ENCODE data around the gene FBXO47. TPM values are rescaled to one million over a fixed set of nuclear protein-coding genes. Genes with fewer than 3 reads are reported as not detected.

The FBXO47 gene, protein sequence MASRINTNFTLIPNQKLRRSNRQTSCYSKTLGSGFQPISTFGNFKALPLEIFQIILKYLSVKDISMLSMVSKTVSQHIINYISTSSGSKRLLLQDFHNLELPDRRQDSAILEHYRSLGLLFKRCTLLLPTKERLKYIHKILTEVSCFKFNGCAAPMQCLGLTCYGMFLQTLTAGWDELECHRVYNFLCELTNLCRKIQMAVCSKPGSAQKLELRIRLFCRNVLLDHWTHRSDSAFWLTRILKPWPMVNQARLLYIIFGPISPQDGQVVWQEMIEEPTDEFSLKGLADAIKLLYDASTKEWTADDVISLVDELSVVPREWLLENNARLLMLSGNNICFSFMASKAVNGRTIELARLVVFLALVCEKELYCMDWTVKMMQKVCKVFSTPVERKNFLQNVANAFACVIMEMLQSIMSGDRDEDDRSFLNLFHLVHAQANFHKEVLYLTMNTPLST
- not detected for total RNA-seq

DNA sequence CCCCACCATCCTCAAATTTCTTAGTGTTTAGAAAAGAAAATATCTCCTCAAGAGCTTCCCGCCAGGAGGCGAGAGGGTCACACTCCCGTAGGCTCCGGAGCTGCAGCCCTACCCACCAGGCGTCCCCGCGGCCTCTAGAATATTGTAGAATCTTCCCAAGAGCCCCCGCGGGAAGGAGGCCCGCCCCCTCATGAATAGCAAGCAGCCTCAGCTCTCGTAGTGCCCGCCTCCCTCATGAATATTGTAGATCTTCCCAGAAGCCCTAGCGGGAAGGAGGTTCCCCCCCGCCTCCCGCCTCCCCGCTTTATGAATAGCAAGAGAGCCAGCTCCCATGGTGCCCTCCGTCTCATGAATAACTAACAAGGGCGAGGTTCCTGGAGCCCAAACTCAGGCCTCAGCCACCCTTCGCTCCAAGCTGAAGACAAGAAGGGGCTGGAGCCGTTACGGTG lies at the start of gene FBXO47:
Gene FBXO47 (minus strand): TSS at position 114 of the 449 bp plus-strand sequence. CDS start 4,378 bp downstream, outside the sequence.

DNA sequence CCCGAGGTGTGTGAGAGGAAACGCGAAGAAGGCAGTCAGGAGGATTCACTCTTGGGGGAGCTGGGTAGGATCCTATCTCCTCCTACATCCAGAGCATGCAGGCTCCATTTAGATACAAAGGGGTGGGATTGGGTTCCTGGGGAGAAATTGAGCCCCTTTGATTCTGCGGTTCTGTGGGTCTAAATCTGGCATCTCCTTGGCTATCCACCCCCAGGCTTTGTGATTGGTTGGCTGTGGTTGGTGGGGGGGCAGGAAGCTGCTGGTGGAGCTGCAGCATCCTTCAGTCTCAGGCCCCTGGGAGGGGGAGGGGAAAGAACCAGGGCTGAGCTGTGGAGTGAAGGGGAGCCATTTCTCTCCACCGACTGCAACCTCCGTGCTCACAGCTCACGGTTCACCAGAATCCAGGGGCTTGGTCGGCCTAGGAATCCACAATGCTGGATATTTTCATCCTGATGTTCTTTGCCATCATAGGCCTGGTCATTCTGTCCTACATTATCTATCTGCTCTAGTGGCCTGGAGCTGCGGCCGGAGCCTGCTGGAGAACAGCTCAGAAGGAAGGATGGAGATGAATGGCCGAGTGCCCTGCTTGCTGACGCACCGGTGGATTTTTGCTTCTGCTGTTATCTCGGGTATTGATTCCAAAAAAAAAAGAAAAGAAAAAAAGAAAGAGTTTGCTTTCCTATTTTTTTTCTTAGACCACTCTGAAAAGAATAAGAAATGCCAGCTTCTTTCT lies 41.8 kb downstream of the FBXO47 start, which contains the start of gene LASP1NB:
Gene LASP1NB (plus strand): TSS at position 352 of the 733 bp plus-strand sequence.

Other genes with a start within 250 kb of the FBXO47 start
- gene CISD3, start 237.1 kb downstream of the FBXO47 start, total RNA-seq = 1.9 TPM
- 13.9 TPM for gene PCGF2, start 219.1 kb downstream of the FBXO47 start, total RNA-seq
- gene PSMB3, start 214.7 kb downstream of the FBXO47 start, total RNA-seq = 84.8 TPM
- 101 TPM for gene PIP4K2B, start 167.8 kb downstream of the FBXO47 start, total RNA-seq
- 20.3 TPM for gene CWC25, start 142.1 kb downstream of the FBXO47 start, total RNA-seq
- gene RPL23, start 113.7 kb downstream of the FBXO47 start, total RNA-seq = 1,179 TPM
- 83.0 TPM for gene LASP1, start 97.3 kb downstream of the FBXO47 start, total RNA-seq
- gene PLXDC1, start 184.2 kb upstream of the FBXO47 start, total RNA-seq = 49.3 TPM
- 1.3 TPM for gene ARL5C, start 198.8 kb upstream of the FBXO47 start, total RNA-seq
- 32.9 TPM for gene CACNB1, start 230.3 kb upstream of the FBXO47 start, total RNA-seq
- gene RPL19, start 232.9 kb upstream of the FBXO47 start, total RNA-seq = 1,596 TPM